HepG2 (cell line): ENCODE measurements around the gene DIAPH3. TPM values are rescaled to one million over a fixed set of nuclear protein-coding genes. Genes with fewer than 3 reads are reported as not detected.

Experiments
- GATAD2A ChIP-seq: IDR thresholded peaks from 2 replicates; pipeline ENCODE4 v1.6.1; 2016
- GLMP ChIP-seq: sonication (generic); formaldehyde crosslinking; IDR thresholded peaks from 2 replicates; pipeline ENCODE4 v1.9.0; 2021; ENCODE audit warnings: missing genetic modification reagents, mild to moderate bottlenecking, borderline replicate concordance
- HNF4G ChIP-seq, 2 experiments: sonication (generic) in 1 of 2; formaldehyde crosslinking in 1 of 2; IDR thresholded peaks; 2 replicates each; pipeline versions ENCODE4 v1.4.0 to v1.6.1; 2011 to 2020; ENCODE audit warnings: borderline replicate concordance in 2 of 2, low read depth in 2 of 2, mild to moderate bottlenecking in 2 of 2, low read length in 1 of 2, missing genetic modification reagents in 1 of 2, moderate library complexity in 1 of 2
- JDP2 ChIP-seq: sonication (generic); formaldehyde crosslinking; IDR thresholded peaks from 2 replicates; pipeline ENCODE4 v1.8.1; 2022; ENCODE audit warnings: missing genetic modification reagents, borderline replicate concordance
- MAFG ChIP-seq: sonication (generic); formaldehyde crosslinking; IDR thresholded peaks from 2 replicates; pipeline ENCODE4 v1.5.1; 2020; ENCODE audit warnings: mild to moderate bottlenecking, missing genetic modification reagents
- MBD4 ChIP-seq: IDR thresholded peaks from 2 replicates; pipeline ENCODE4 v1.6.1; 2012; ENCODE audit warnings: low read length, inconsistent platforms, borderline replicate concordance
- MIER2 ChIP-seq: IDR thresholded peaks from 2 replicates; pipeline ENCODE4 v1.6.1; 2016; ENCODE audit warnings: missing biosample characterization, missing genetic modification reagents
- MTERF4 ChIP-seq: sonication (generic); formaldehyde crosslinking; IDR thresholded peaks from 2 replicates; pipeline ENCODE4 v1.8.0; 2023; ENCODE audit warnings: mild to moderate bottlenecking, missing genetic modification reagents
- NR0B2 ChIP-seq: sonication (generic); formaldehyde crosslinking; IDR thresholded peaks from 2 replicates; pipeline ENCODE4 v1.4.0; 2020; ENCODE audit warnings: mild to moderate bottlenecking, missing genetic modification reagents
- REL ChIP-seq: sonication (generic); formaldehyde crosslinking; conservative IDR thresholded peaks from 2 replicates; pipeline ENCODE4 v1.8.0; 2022; ENCODE audit warnings: mild to moderate bottlenecking, missing genetic modification reagents, moderate library complexity
- SP1 ChIP-seq, 2 experiments: fragments of 450-650 bp in 1 of 2; sonication (generic) in 1 of 2; formaldehyde crosslinking in 1 of 2; IDR thresholded peaks; 2 replicates each; pipeline versions ENCODE4 v1.4.0 to v1.6.1; 2016 to 2020; ENCODE audit warnings: missing genetic modification reagents in 1 of 2
- TAF1 ChIP-seq: sonication (generic); formaldehyde crosslinking; IDR thresholded peaks from 2 replicates; pipeline ENCODE4 v1.4.0; 2020; ENCODE audit warnings: missing genetic modification reagents
- XRCC5 ChIP-seq: fragments of 200-400 bp; formaldehyde crosslinking; optimal IDR thresholded peaks from 2 replicates; pipeline ENCODE3; 2017; ENCODE audit warnings: mild to moderate bottlenecking, low read length
- ZBTB40 ChIP-seq, 2 experiments: fragments of 450-650 bp in 1 of 2; sonication (generic) in 1 of 2; formaldehyde crosslinking in 1 of 2; IDR thresholded peaks; 2 replicates each; pipeline versions ENCODE4 v1.6.1 to v1.8.0; 2016 to 2022; ENCODE audit warnings: antibody characterized with exemption in 1 of 2, mild to moderate bottlenecking in 1 of 2, missing genetic modification reagents in 1 of 2
- ZEB1 ChIP-seq: IDR thresholded peaks from 2 replicates; pipeline ENCODE4 v1.6.1; 2012; ENCODE audit warnings: mild to moderate bottlenecking, low read depth, inconsistent platforms; ENCODE audit not compliant: insufficient replicate concordance
- ZNF589 ChIP-seq: sonication (generic); formaldehyde crosslinking; conservative IDR thresholded peaks from 2 replicates; pipeline ENCODE4 v1.8.0; 2022; ENCODE audit warnings: mild to moderate bottlenecking, moderate library complexity, missing genetic modification reagents
- polyA plus RNA-seq, 8 experiments: library from polyadenylated mRNA; depleted of rRNA in 3 of 8; stranded (reverse) in 7 of 8; unstranded in 1 of 8; fragments of >200 nt; fragmentation: Illumina TruSeq in 4 of 8; extraction: Trizol in 4 of 8; gene quantifications; 2 replicates each; pipeline versions ENCODE4 v1.2.1 to v1.2.3, GENCODE V29; 2011 to 2016; ENCODE audit warnings: low read depth in 4 of 8, missing spikeins in 1 of 8, mixed read lengths in 1 of 8; ENCODE audit not compliant: insufficient read depth in 1 of 8
- total RNA-seq, 5 experiments: library from RNA; depleted of rRNA; stranded (reverse); fragments of >200 nt; fragmentation: Illumina TruSeq; extraction: Trizol; gene quantifications; 2 replicates each; pipeline ENCODE4 v1.2.3, GENCODE V29; 2016; ENCODE audit warnings: low read depth in 1 of 5

Gene DIAPH3
- total and polyA plus RNA-seq, 2 of the 13 experiments (the other 11 are each of a cell fraction or from before 2014, with no cell fraction given): 4.0 to 9.3 TPM

- TF ChIP-seq NR0B2 (no peak; the same call in 1 of the 2 replicates), HNF4G (IDR thresholded peaks at IDR 0.05; ENCODE audit: borderline replicate concordance, low read depth, low read length) (no peak), HNF4G (CRISPR knock-in tag; IDR thresholded peaks at IDR 0.05; ENCODE audit: borderline replicate concordance, low read depth) (peak; percentile 10), JDP2 (CRISPR knock-in tag) (no peak), ZNF589 (CRISPR knock-in tag) (peak; percentile 57; the same call in 1 of the 2 replicates), MBD4 (no peak), ZEB1 (no peak), SP1 (IDR thresholded peaks at IDR 0.05) (no peak), SP1 (CRISPR knock-in tag; IDR thresholded peaks at IDR 0.05) (peak; percentile 77), ZBTB40 (IDR thresholded peaks at IDR 0.05) (peak; percentile 59), ZBTB40 (CRISPR knock-in tag; IDR thresholded peaks at IDR 0.05) (peak; percentile 51; the same call in 1 of the 2 replicates), MTERF4 (CRISPR knock-in tag) (peak; percentile 71; the same call in 1 of the 2 replicates), MAFG (no peak), GLMP (CRISPR knock-in tag) (no peak), XRCC5 (peak; percentile 52), REL (CRISPR knock-in tag) (no peak; the same call in none of the 2 replicates), TAF1 (peak; percentile 87), GATAD2A (no peak), MIER2 (CRISPR knock-in tag) (no peak)
Measured at GRCh38 chr13:60163478-60164233, at the start of gene DIAPH3 (continued).
